Neural progenitor cell (in vitro differentiated cells): ENCODE results near the gene LIPM. TPM values are rescaled to one million over a fixed set of nuclear protein-coding genes. Genes with fewer than 3 reads are reported as not detected.

Experiments
- DNase-seq: peaks from one replicate; pipeline ENCODE4 v3.0.0-alpha.2; 2016; ENCODE audit warnings: low spot score
- H2AFZ ChIP-seq: fragments of 200-600 bp; sonication (generic); replicated peaks from 2 replicates; pipeline ENCODE4 v1.6.1; 2016; ENCODE audit warnings: antibody characterized with exemption
- H3F3A ChIP-seq: fragments of 200-600 bp; sonication (generic); 2 replicates; pipeline ENCODE4 v1.6.1; 2016; ENCODE audit warnings: antibody characterized with exemption, low read depth
- H3K27ac ChIP-seq: fragments of 200-600 bp; sonication (generic); 2 replicates; pipeline ENCODE4 v1.5.1; 2016; ENCODE audit warnings: mild to moderate bottlenecking
- H3K27me3 ChIP-seq: fragments of 200-600 bp; sonication (generic); 2 replicates; pipeline ENCODE4 v1.6.1; 2016; ENCODE audit warnings: mild to moderate bottlenecking, moderate library complexity
- H3K36me3 ChIP-seq: fragments of 200-600 bp; sonication (generic); 2 replicates; pipeline ENCODE4 v1.5.1; 2016
- H3K4me1 ChIP-seq: fragments of 200-600 bp; sonication (generic); 2 replicates; pipeline ENCODE4 v1.6.1; 2016; ENCODE audit warnings: mixed run types
- H3K4me2 ChIP-seq: fragments of 200-600 bp; sonication (generic); 2 replicates; pipeline ENCODE4 v1.6.1; 2016
- H3K4me3 ChIP-seq: fragments of 200-600 bp; sonication (generic); 2 replicates; pipeline ENCODE4 v1.5.1; 2016
- H3K79me2 ChIP-seq: fragments of 200-600 bp; sonication (generic); 2 replicates; pipeline ENCODE4 v1.6.1; 2016; ENCODE audit warnings: low read depth
- H3K9ac ChIP-seq: fragments of 200-600 bp; sonication (generic); 2 replicates; pipeline ENCODE4 v1.6.1; 2016
- H3K9me3 ChIP-seq: fragments of 200-600 bp; sonication (generic); 2 replicates; pipeline ENCODE4 v1.5.1; 2016; ENCODE audit warnings: low read depth
- H4K20me1 ChIP-seq: fragments of 200-600 bp; sonication (generic); 2 replicates; pipeline ENCODE4 v1.6.1; 2016; ENCODE audit warnings: low read depth
- H3K27ac Mint-ChIP-seq: 3 replicates; pipeline ENCODE4 v1.8.0; 2021; ENCODE audit warnings: mixed read lengths
- H3K27me3 Mint-ChIP-seq: 2 replicates; pipeline ENCODE4 v1.8.0; 2022; ENCODE audit warnings: low read depth, mild to moderate bottlenecking, inconsistent platforms, moderate library complexity, mixed read lengths; ENCODE audit not compliant: insufficient read depth
- H3K36me3 Mint-ChIP-seq: 3 replicates; pipeline ENCODE4 v1.8.0; 2021; ENCODE audit warnings: mixed read lengths
- H3K4me1 Mint-ChIP-seq: 3 replicates; pipeline ENCODE4 v1.8.0; 2021; ENCODE audit warnings: mixed read lengths
- H3K4me3 Mint-ChIP-seq: 3 replicates; pipeline ENCODE4 v1.8.0; 2021; ENCODE audit warnings: mild to moderate bottlenecking, moderate library complexity, mixed read lengths
- H3K9me3 Mint-ChIP-seq: 3 replicates; pipeline ENCODE4 v1.8.0; 2020; ENCODE audit warnings: mixed read lengths
- CTCF ChIP-seq: fragments of 200-600 bp; sonication (generic); IDR thresholded peaks from 2 replicates; pipeline ENCODE4 v1.5.1; 2017; ENCODE audit warnings: antibody characterized with exemption, mild to moderate bottlenecking
- EZH2 ChIP-seq: fragments of 200-600 bp; sonication (generic); IDR thresholded peaks from 2 replicates; pipeline ENCODE4 v1.6.1; 2017; ENCODE audit warnings: antibody characterized with exemption, mild to moderate bottlenecking, moderate library complexity
- EZH2phosphoT487 ChIP-seq: fragments of 200-600 bp; sonication (generic); IDR thresholded peaks from 2 replicates; pipeline ENCODE4 v1.6.1; 2017; ENCODE audit warnings: antibody characterized with exemption
- total RNA-seq: library from RNA; depleted of rRNA; stranded (reverse); fragments of >200 nt; gene quantifications from 2 replicates; pipeline ENCODE4 v1.2.3, GENCODE V29; 2015; ENCODE audit warnings: low replicate concordance

LIPM gene
- total RNA-seq, 1 donor from 2014 or later, result not detected

GRCh38 chr10:88853155-88853881, 50.8 kb downstream of the LIPM start:
- TF ChIP-seq CTCF (no peak), EZH2phosphoT487 (no peak), EZH2 (no peak)
- H3K9me3 ChIP-seq, result no peaks in the 10 kb centered on the region
- no peak overlapping the region for H3K4me3 Mint-ChIP-seq
- H2AFZ ChIP-seq, result no peak overlapping the region
- H4K20me1 ChIP-seq, result no peaks in the 10 kb centered on the region
- H3K36me3 Mint-ChIP-seq, result no peaks in the 10 kb centered on the region
- H3K9me3 Mint-ChIP-seq, result no peaks in the 10 kb centered on the region
- H3K9ac ChIP-seq, result no peak overlapping the region
- H3K36me3 ChIP-seq, result no peaks in the 10 kb centered on the region
- H3K27me3 Mint-ChIP-seq, result no peaks in the 10 kb centered on the region
- no peak for DNase-seq
- H3K4me2 ChIP-seq, result no peak overlapping the region
- no peaks in the 10 kb centered on the region for H3K4me1 Mint-ChIP-seq
- no peaks in the 10 kb centered on the region for H3F3A ChIP-seq
- no peak overlapping the region for H3K4me3 ChIP-seq
- H3K27ac ChIP-seq, result no peak overlapping the region
- H3K4me1 ChIP-seq, result no peaks in the 10 kb centered on the region
- no peak overlapping the region for H3K27ac Mint-ChIP-seq
- H3K79me2 ChIP-seq, result no peaks in the 10 kb centered on the region
- no peaks in the 10 kb centered on the region for H3K27me3 ChIP-seq

GRCh38 chr10:88854684-88855083, 52.2 kb downstream of the LIPM start:
- no peak for DNase-seq
- Histone ChIP-seq H3K4me2 (no peak overlapping the region), H3K9me3 (no peaks in the 10 kb centered on the region), H2AFZ (no peak overlapping the region), H3K4me3 (no peak overlapping the region), H3F3A (no peaks in the 10 kb centered on the region), H3K4me1 (no peaks in the 10 kb centered on the region), H3K79me2 (no peaks in the 10 kb centered on the region), H3K27me3 (no peaks in the 10 kb centered on the region), H3K9ac (no peak overlapping the region), H4K20me1 (no peaks in the 10 kb centered on the region), H3K36me3 (no peaks in the 10 kb centered on the region), H3K27ac (no peak overlapping the region)
- Mint-ChIP-seq H3K27me3 (no peaks in the 10 kb centered on the region), H3K36me3 (no peaks in the 10 kb centered on the region), H3K27ac (no peak overlapping the region), H3K4me1 (no peaks in the 10 kb centered on the region), H3K9me3 (no peaks in the 10 kb centered on the region), H3K4me3 (no peak overlapping the region)
- TF ChIP-seq EZH2phosphoT487, result no peak
- no peak for TF ChIP-seq EZH2
- no peak for TF ChIP-seq CTCF

- Mint-ChIP-seq H3K27ac (no peak overlapping the region), H3K9me3 (no peaks in the 10 kb centered on the region), H3K27me3 (no peaks in the 10 kb centered on the region), H3K36me3 (no peaks in the 10 kb centered on the region), H3K4me1 (no peaks in the 10 kb centered on the region), H3K4me3 (no peak overlapping the region)
- Histone ChIP-seq H3K4me3 (no peak overlapping the region), H4K20me1 (no peaks in the 10 kb centered on the region), H3K36me3 (no peaks in the 10 kb centered on the region), H3F3A (no peaks in the 10 kb centered on the region), H3K9ac (no peak overlapping the region), H3K79me2 (no peaks in the 10 kb centered on the region), H3K27me3 (no peaks in the 10 kb centered on the region), H3K4me1 (no peaks in the 10 kb centered on the region), H3K27ac (no peak overlapping the region), H2AFZ (no peak overlapping the region), H3K4me2 (no peak overlapping the region), H3K9me3 (no peaks in the 10 kb centered on the region)
- DNase-seq, result no peak
- TF ChIP-seq EZH2, result no peak
- no peak for TF ChIP-seq EZH2phosphoT487
- no peak for TF ChIP-seq CTCF
Observed at GRCh38 chr10:88857831-88858230, 55.3 kb downstream of the LIPM start.
